ENCODE results near the gene SLC1A6. TPM values are rescaled to one million over a fixed set of nuclear protein-coding genes. Genes with fewer than 3 reads are reported as not detected.

The SLC1A6 gene
- total RNA-seq (not detected), polyA plus RNA-seq (not detected)
- long read RNA-seq, donor 1: 0 reads
- long read RNA-seq, donor 2: 0 reads

GRCh38 chr19:14979476-14980255, at the start of gene SLC1A6:
Gene SLC1A6, minus strand, starts transcription at chr19:14979864. Its CDS starts 6,954 bp downstream, at chr19:14972910.
- no peaks in the 10 kb centered on the region for H3K4me1 ChIP-seq
- H3K27me3 ChIP-seq (ENCODE audit: insufficient read depth in 3 of 3, low read length in 2 of 3): peaks cover 0 to 39% (median 10%) of the 10 kb centered on the region in 3 donors
- no peaks in the 10 kb centered on the region for H3K9me3 ChIP-seq
- DNase-seq: no peak
- H3K36me3 ChIP-seq (ENCODE audit: insufficient read depth in 1 of 2, low read depth in 1 of 2): no peaks in the 10 kb centered on the region
- H3K27ac ChIP-seq: no peak within 1 kb of the TSS
- H3K4me3 ChIP-seq: no peak within 1 kb of the TSS
- ATAC-seq: no peak
- intact Hi-C loops (cut with DNase I): no loop called here
- WGBS, 3 donors: 1 to 2% (median 1%) methylated on average over 55 to 84 of the region's 84 CpGs
- TF ChIP-seq CTCF (IDR thresholded peaks at IDR 0.05): no peak

- no peak for TF ChIP-seq CTCF (IDR thresholded peaks at IDR 0.05)
- H3K4me1 ChIP-seq: no peaks in the 10 kb centered on the region
- intact Hi-C loops (cut with DNase I): no loop called here
- ATAC-seq: no peak
- 65 to 71% (median 70%) methylated on average over 5 of the region's 5 CpGs for WGBS, 3 donors
- H3K27ac ChIP-seq: no peak overlapping the region
- DNase-seq: no peak
- no peaks in the 10 kb centered on the region for H3K9me3 ChIP-seq
- no peak overlapping the region for H3K4me3 ChIP-seq
- H3K27me3 ChIP-seq (ENCODE audit: insufficient read depth in 3 of 3, low read length in 2 of 3): peaks cover 0 to 2% (median 0%) of the 10 kb centered on the region in 3 donors
- no peaks in the 10 kb centered on the region for H3K36me3 ChIP-seq (ENCODE audit: insufficient read depth in 1 of 2, low read depth in 1 of 2)
Measured at GRCh38 chr19:15028490-15028889, 48.8 kb upstream of the SLC1A6 start.

GRCh38 chr19:15025217-15025616, 45.6 kb upstream of the SLC1A6 start:
- 36 to 48% (median 37%) methylated on average over 2 of the region's 2 CpGs for WGBS, 3 donors
- Histone ChIP-seq H3K9me3 (no peaks in the 10 kb centered on the region), H3K4me3 (no peak overlapping the region), H3K27ac (no peak overlapping the region), H3K27me3 (ENCODE audit: insufficient read depth in 3 of 3, low read length in 2 of 3) (peaks cover 0 to 2% (median 0%) of the 10 kb centered on the region in 3 donors), H3K36me3 (ENCODE audit: insufficient read depth in 1 of 2, low read depth in 1 of 2) (no peaks in the 10 kb centered on the region), H3K4me1 (no peaks in the 10 kb centered on the region)
- intact Hi-C loops (cut with DNase I): no loop called here
- no peak for TF ChIP-seq CTCF (IDR thresholded peaks at IDR 0.05)
- no peak for DNase-seq
- ATAC-seq: no peak

- Histone ChIP-seq H3K27me3 (ENCODE audit: insufficient read depth in 3 of 3, low read length in 2 of 3) (peaks cover 0 to 2% (median 0%) of the 10 kb centered on the region in 3 donors), H3K36me3 (ENCODE audit: insufficient read depth in 1 of 2, low read depth in 1 of 2) (no peaks in the 10 kb centered on the region), H3K4me3 (no peak overlapping the region), H3K4me1 (no peaks in the 10 kb centered on the region), H3K9me3 (no peaks in the 10 kb centered on the region), H3K27ac (no peak overlapping the region)
- ATAC-seq (no peak), DNase-seq (no peak)
- no peak for TF ChIP-seq CTCF (IDR thresholded peaks at IDR 0.05)
- intact Hi-C loops (cut with DNase I): no loop called here
- 20 to 24% (median 23%) methylated on average over 30 to 31 of the region's 31 CpGs for WGBS, 3 donors
Measured at GRCh38 chr19:15022752-15023151, 43.1 kb upstream of the SLC1A6 start.
